Measurements from ENCODE around the gene FOXD3.

DNA sequence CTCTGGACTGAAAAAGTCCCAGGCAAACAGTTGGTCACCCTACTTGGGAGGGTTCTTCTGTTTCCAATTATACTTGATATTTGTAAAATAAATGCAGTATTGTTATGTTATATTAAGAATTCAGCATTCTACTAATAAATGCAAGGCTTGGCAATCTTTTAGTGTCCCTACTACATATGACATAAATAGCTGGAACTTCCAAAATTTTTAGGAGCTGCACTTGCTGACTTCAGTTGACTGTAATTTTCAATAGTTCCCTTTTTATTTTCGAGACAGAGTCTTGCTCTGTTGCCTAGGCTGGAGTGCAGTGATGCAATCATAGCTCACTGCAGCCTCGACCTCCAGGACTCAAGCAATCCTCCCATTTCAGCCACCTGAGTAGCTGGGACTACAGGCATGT is 20.0 kb downstream of the FOXD3 start:
- TF ChIP-seq POLR2AphosphoS5 (IDR thresholded peaks at IDR 0.05; ENCODE audit: low read depth, low read length) (no peak), SIN3A (IDR thresholded peaks at IDR 0.05; ENCODE audit: borderline replicate concordance, insufficient read depth, low read length) (no peak)
